Kidney glomerular epithelial cell (primary cell): ENCODE measurements around the gene HAGHL.

Experiments used
- DNase-seq: peaks from one replicate; lab custom pipeline; 2025; lab: John Stamatoyannopoulos, UW

Gene HAGHL

DNA sequence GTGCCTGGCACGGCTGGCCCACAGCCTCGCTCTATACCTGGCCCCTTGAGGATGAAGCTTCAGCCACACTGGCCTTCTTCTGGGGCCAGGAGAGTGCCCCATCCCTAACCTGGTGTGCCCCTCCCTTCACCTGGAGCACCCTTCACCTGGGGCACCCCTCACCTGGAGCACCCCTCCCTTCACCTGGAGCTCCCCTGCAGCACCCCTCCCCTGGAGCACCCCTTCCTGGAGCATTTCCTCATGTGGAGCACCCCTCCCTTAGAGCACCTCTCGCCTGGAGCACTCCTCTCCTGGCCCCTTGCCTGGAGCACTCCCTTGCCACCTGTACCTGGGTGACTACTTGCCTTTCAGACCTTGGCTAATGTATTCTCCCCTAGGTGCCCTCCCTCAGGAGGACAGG, 18.9 kb upstream of the HAGHL start:
- no peak for DNase-seq

DNA sequence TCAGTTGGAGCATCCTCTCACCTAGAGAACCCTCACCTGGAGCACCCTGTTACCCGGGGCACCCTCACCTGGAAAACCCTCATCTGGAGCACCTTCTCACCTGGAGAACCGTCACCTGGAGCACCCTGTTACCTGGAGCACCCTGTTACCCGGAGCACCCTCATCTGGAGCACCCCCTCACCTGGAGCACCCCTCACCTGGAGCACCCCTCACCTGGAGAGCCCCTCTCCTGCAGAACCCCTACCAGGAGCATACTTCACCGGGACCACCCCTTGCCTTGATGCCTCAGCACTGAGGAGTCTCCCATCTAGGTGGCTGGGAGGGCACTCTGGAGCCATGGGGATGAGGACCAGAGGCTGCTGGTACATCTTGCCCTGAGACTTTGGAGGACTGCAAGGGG, 17.9 kb upstream of the HAGHL start:
- no peak for DNase-seq

GRCh38 chr16:709566-710499, 17.1 kb upstream of the HAGHL start:
- peak; percentile 37 for DNase-seq

GRCh38 chr16:710500-711075, 16.3 kb upstream of the HAGHL start:
- no peak for DNase-seq

DNA sequence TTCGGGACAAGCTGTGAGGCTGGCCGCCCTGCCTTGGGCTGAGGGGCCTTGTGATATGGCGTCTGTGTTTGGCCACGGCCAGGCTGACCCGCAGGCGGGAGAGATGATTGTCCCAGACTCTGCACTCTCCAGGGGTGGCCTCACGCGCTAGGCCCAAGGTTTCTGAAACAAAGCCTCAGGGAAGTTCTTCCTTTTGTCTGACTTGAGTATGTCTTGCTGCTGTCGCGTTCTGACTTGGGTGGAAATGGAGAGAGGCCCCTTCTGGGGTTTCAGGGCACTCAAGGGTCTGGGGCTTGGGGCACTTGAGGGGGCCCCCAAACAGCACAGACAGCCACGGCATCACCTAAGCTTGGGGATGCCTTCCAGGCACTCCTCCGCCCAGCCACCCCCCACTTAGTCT, 15.8 kb upstream of the HAGHL start:
- no peak for DNase-seq

DNA sequence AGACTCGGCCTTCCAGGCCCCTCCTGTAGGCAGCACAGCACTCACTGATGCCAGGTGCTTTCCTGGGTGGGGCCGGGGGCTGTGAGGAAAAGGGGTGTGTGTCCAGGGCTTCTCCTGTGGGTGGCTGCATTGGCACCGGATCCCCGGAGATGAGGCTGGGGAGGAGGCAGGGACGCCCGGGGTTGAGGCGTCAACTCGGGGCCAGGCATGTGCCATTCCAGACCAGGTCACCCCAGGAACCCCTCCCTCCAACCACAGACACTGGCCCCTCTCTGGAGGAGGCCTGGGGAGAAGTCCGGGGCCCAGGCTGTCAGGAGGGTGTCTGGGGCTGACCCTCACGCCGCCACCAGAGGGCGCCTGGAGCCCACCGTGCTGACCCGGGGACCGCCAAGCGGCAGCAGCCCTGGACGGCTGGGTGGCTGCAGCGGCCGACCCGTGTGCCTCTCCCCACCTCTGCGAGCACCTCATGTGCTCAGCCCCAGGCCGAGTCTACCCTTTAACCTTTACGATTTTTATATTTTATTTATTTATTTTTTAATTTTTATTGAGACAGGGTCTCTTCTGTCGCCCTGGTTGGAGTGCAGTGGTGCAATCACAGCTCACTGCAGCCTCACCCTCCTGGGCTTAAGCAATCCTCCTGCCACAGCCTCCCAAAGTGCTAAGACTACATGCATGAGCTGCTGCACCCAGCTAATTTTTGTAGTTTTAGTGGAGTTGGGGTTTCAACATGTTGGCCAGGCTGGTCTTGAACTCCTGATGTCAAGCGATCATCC, 15.2 kb upstream of the HAGHL start:
- DNase-seq: peak; percentile 56

GRCh38 chr16:712740-713250, 14.1 kb upstream of the HAGHL start:
- DNase-seq: peak; percentile 83

- no peak for DNase-seq
Observed at GRCh38 chr16:714079-714478, 12.8 kb upstream of the HAGHL start.

- DNase-seq: peak; percentile 73
Observed at GRCh38 chr16:714558-715476, 12.1 kb upstream of the HAGHL start, which contains the start of gene METRN. Gene METRN (plus strand): TSS chr16:715118. CDS start chr16:715290, 172 bp downstream.

GRCh38 chr16:715477-716199, 11.3 kb upstream of the HAGHL start:
- no peak for DNase-seq

- no peak for DNase-seq
Observed at GRCh38 chr16:716200-716568, 10.7 kb upstream of the HAGHL start.

DNA sequence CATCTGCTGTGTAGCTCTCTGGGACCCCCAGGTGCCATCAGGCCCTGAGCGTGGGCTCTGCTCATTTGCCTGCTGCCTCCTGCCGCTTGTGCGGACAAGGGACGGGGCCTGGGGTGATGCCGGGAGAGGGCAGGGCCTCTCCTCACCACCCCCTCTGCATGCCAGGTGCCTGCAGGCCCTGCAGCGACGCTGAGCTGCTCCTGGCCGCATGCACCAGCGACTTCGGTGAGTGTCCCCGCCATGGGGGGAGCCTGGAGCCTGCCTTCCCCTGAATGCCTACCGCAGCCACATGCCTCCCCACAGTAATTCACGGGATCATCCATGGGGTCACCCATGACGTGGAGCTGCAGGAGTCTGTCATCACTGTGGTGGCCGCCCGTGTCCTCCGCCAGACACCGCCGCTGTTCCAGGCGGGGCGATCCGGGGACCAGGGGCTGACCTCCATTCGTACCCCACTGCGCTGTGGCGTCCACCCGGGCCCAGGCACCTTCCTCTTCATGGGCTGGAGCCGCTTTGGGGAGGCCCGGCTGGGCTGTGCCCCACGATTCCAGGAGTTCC, 10.1 kb upstream of the HAGHL start:
- DNase-seq: no peak

DNA sequence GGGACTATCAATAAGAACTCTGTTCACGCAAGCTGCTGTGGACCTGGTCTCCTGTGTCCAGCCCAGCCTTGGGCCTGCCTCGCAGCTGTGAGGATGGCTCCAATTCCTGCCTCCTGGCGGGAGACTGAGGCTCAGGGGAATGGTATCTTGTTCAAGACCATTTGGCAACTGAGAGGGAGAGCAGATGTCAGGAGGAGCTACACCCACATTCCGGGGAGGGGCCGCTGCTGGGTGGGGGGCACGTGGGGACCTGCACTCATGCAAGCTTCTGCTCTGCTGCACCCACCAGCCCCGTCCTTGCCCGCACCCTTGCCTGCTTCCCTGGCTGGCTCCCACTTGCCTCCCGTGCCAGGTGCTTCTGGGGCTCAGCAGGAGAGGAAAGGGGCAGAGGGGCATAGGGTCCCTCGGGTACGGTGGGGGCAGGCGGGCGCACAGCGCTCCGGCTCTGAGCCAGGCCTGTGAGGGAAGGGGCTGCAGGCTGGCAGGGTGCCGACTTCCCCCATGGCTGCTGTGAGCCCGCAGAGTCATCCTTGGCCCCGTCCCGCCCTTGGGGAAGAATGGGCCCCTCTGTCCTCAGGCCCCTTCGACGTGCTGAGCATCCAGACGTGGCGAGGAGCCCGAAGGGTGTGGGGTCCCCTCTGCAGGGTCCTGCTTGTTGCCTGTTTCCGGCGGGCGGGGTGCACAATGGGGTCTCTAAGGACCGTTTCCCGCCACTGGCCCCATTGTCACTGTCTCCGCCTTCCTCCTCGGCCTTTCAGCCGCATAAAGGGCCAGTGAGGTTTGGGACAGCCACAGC, 9.3 kb upstream of the HAGHL start:
- no peak for DNase-seq

DNA sequence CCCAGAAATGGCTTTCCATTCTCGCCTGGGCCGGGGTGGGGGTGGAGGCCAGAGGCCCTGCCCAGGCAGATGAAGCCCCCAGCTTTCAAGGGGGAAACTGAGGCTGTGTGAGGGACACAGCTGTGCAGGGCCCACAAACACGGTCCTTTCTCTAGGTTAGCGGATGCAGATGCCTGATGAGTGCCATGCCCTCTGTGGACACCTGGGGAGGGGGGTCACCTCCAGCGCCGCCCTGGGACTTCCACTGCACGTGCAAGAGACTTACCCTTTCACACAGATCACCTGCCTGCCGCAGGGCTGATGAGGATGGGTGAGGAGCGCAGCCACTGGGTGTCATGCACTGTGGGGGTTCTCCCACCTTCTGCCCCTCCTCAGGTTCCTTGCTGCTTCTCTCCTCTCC, 8.5 kb upstream of the HAGHL start:
- DNase-seq: no peak

- no peak for DNase-seq
Observed at GRCh38 chr16:718922-719321, 8.0 kb upstream of the HAGHL start.

DNA sequence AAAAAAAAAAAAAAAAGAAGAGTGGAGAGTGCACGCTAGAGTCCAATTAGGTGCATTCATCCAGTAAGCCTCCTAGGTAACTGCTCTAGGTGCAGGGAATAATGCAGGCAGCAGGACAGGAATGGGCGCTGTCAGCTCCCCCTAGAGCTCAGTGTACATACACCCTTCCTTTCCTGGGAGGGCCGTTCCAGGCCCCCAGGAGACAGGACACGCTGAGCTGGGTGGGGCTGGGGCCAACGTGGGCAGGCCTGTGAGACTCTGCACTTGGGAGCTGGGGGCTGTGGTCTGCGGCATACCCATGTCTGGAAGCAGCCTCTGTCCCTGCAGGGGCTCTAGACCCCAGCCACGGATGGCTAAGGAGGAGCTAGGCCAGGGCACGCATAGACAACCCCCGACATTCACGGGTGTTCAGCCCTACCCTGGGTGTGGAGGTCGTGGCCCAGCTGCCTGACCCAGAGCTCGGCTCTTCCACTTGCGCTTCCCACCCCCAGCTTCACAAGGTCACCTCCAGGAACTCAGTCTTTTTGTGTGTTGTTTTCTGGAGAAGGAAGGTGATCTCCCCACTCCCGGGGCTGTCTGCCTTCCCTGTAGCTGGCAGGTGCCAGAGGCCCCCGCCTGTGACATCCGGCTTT, 7.0 kb upstream of the HAGHL start:
- no peak for DNase-seq

DNA sequence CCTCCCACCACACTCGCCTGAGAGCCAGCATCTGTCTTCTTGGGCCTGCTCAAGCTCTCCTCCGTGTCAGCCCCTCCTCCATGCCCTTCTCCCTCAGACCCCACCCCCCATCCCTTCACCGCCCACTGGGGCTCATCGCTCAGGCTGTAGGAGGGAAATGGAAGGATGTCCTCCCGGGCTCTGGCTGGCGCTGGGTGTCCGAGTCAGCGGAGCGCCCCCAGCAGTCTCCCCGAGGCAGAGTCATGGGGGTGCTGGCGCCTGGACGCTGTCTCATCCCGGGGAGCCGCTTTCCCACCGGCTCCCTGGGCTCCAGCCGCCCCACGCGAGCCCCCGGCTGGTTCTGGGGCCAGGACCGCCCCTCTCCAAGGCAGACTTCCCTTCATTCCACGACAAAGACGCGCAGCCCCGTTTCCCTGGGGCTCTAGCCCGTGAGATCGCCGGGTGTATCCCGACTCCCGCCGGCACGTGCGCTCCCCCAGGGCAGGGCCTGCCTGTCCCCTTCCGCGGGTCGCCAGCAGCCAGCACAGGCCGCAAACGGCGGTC, 6.4 kb upstream of the HAGHL start:
- DNase-seq: peak; percentile 47

GRCh38 chr16:720990-721764, 5.7 kb upstream of the HAGHL start, which contains the start of gene ANTKMT:
Gene ANTKMT (plus strand): TSS chr16:721146. CDS start chr16:721275, 129 bp downstream.
- DNase-seq: peak; percentile 46
